ENCODE measurements around the gene LTO1. TPM values are rescaled to one million over a fixed set of nuclear protein-coding genes. Genes with fewer than 3 reads are reported as not detected.
A peak's percentile ranks its signal among the peaks of the same experiment; 100 is the strongest.

Gene LTO1
- polyA plus RNA-seq, 2 of the 4 experiments (the other 2 are of a cell fraction), result 25.1 to 27.0 TPM

DNA sequence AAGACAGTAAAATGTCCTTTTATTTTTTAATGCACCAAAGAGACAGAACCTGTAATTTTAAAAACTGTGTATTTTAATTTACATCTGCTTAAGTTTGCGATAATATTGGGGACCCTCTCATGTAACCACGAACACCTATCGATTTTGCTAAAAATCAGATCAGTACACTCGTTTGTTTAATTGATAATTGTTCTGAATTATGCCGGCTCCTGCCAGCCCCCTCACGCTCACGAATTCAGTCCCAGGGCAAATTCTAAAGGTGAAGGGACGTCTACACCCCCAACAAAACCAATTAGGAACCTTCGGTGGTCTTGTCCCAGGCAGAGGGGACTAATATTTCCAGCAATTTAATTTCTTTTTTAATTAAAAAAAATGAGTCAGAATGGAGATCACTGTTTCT, 35.3 kb downstream of the LTO1 start:
- Histone ChIP-seq H3K4me2 (peak overlapping the region; percentile 88), H3K4me3 (peak overlapping the region; percentile 91), H3K4me1 (peaks cover 30% of the 10 kb centered on the region), H3K9me3 (no peaks in the 10 kb centered on the region), H3K27ac (peak overlapping the region; percentile 95 to 96)
- WGBS (ENCODE audit: missing lambda C conversion rate), result under 1% methylated on average over 9 of the region's 9 CpGs
- ChIA-PET POLR2A (interaction anchor here (0.6 to 8.9 kb wide), 12 partner anchors 16 to 538 kb away, joined by 3 to 188 read pairs (median 4); partner anchors contain the start of genes LTO1 and MYEOV), CTCF (interaction anchor here (1.6 to 8.0 kb wide), 3 partner anchors 344 to 539 kb away, joined by 8 to 150 read pairs (median 11); partner anchors contain the start of gene MYEOV)
- TF ChIP-seq FOXS1 (CRISPR knock-in tag; IDR thresholded peaks at IDR 0.05), result no peak
- ATAC-seq (no peak), DNase-seq (ENCODE audit: low read depth in 1 of 2, low spot score in 1 of 2) (no peak), FAIRE-seq (no peak)

- under 1% methylated on average over 24 of the region's 64 CpGs for WGBS (ENCODE audit: missing lambda C conversion rate)
- Histone ChIP-seq H3K4me1 (peaks cover 23% of the 10 kb centered on the region), H3K9me3 (no peaks in the 10 kb centered on the region), H3K27ac (peak overlapping the region; percentile 95 to 96), H3K4me2 (peak overlapping the region; percentile 88), H3K4me3 (peak overlapping the region; percentile 91)
- ATAC-seq (peak; percentile 58 to 76), FAIRE-seq (peak; percentile 90), DNase-seq (ENCODE audit: low read depth in 1 of 2, low spot score in 1 of 2) (peak; percentile 81 to 98)
- CTCF ChIA-PET, result interaction anchor here (0.6 to 8.0 kb wide), 6 partner anchors 36 to 538 kb away, joined by 3 to 150 read pairs (median 6); partner anchors contain the start of genes LTO1 and MYEOV
- TF ChIP-seq FOXS1 (CRISPR knock-in tag; IDR thresholded peaks at IDR 0.05) (no peak), FOSB (CRISPR knock-in tag; IDR thresholded peaks at IDR 0.05) (no peak), RAD21 (conservative IDR thresholded peaks at IDR 0.05 in 1 of 2, IDR thresholded peaks at IDR 0.05 in 1 of 2) (peak; percentile 10 to 24; a peak in 2 of 5 replicates), RFX5 (IDR thresholded peaks at IDR 0.05) (peak; percentile 98), EP300 (IDR thresholded peaks at IDR 0.05) (peak in 1 of 2 experiments; percentile 30; a peak in 1 of 5 replicates), SMC3 (IDR thresholded peaks at IDR 0.05) (0 out of 3 replicates have a peak, but pooled peaks have one; percentile 19), EHMT2 (IDR thresholded peaks at IDR 0.05; ENCODE audit: low read depth) (no peak), CHD2 (IDR thresholded peaks at IDR 0.05; ENCODE audit: low read length, partially characterized antibody) (no peak), POLR2A (IDR thresholded peaks at IDR 0.05; ENCODE audit: low read length) (peak; percentile 48), MAFK (IDR thresholded peaks at IDR 0.05; ENCODE audit: partially characterized antibody) (no peak), PHF8 (IDR thresholded peaks at IDR 0.05; ENCODE audit: borderline replicate concordance, low read depth) (peak; percentile 47; the same call in 1 of the 2 replicates), FOSL2 (IDR thresholded peaks at IDR 0.05) (no peak), FOSL2 (CRISPR knock-in tag; IDR thresholded peaks at IDR 0.05) (no peak), JUN (IDR thresholded peaks at IDR 0.05) (peak; percentile 69 to 73; a peak in 4 of 5 replicates), HOXB5 (CRISPR knock-in tag; IDR thresholded peaks at IDR 0.05) (peak; percentile 86)
- TF ChIP-seq, protein P1, sequence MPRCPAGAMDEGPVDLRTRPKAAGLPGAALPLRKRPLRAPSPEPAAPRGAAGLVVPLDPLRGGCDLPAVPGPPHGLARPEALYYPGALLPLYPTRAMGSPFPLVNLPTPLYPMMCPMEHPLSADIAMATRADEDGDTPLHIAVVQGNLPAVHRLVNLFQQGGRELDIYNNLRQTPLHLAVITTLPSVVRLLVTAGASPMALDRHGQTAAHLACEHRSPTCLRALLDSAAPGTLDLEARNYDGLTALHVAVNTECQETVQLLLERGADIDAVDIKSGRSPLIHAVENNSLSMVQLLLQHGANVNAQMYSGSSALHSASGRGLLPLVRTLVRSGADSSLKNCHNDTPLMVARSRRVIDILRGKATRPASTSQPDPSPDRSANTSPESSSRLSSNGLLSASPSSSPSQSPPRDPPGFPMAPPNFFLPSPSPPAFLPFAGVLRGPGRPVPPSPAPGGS (IDR thresholded peaks at IDR 0.05), result peak; percentile 57; the same call in 2 of the 3 replicates
- TF ChIP-seq, protein P2, sequence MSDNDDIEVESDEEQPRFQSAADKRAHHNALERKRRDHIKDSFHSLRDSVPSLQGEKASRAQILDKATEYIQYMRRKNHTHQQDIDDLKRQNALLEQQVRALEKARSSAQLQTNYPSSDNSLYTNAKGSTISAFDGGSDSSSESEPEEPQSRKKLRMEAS (IDR thresholded peaks at IDR 0.05), result peak; percentile 72
- TF ChIP-seq, protein P3, sequence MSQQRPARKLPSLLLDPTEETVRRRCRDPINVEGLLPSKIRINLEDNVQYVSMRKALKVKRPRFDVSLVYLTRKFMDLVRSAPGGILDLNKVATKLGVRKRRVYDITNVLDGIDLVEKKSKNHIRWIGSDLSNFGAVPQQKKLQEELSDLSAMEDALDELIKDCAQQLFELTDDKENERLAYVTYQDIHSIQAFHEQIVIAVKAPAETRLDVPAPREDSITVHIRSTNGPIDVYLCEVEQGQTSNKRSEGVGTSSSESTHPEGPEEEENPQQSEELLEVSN (IDR thresholded peaks at IDR 0.05; ENCODE audit: borderline replicate concordance, low read depth), result peak; percentile 79; the same call in 1 of the 2 replicates
- POLR2A ChIA-PET, result interaction anchor here (0.5 to 8.9 kb wide), 19 partner anchors 17 to 537 kb away, joined by 3 to 188 read pairs (median 4); partner anchors contain the start of genes LTO1 and MYEOV
These were observed 36.0 kb downstream of the LTO1 start for GRCh38 chr11:69638941-69639681.

Measured in A549 (cell line).